ENCODE data around the gene NUCB1.
A peak's percentile ranks its signal among the peaks of the same experiment; 100 is the strongest.

DNA sequence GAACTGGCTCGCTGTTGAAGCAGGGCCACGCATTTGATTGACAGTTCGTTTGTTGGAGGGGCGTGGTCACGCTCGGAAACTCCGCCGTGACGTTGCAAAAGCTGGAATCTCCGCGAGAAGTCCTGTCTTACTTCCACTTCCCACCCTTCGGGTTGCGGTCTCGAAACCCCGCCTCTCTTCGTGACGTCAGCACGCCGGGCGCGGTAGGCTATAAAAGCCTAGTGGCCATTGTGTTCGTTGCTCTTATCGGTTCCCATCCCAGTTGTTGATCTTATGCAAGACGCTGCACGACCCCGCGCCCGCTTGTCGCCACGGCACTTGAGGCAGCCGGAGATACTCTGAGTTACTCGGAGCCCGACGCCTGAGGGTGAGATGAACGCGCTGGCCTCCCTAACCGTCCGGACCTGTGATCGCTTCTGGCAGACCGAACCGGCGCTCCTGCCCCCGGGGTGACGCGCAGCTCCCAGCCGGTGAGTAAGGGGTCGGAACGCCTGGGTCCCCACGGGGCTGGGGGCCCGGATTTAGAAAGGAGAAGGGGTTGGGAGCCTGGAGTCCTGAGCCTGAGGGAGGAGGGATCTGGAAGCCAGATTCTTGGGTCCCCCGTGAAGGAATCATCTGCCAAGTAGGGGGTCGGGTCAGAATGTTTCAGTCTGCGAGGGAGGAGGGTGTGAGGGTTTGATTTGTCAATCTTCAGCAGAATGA, 27.8 kb upstream of the NUCB1 start, which contains the start of gene PPP1R15A:
- TF ChIP-seq EZH2 (IDR thresholded peaks at IDR 0.05; ENCODE audit: borderline replicate concordance, low read depth, low read length, severe bottlenecking) (no peak), POLR2AphosphoS5 (IDR thresholded peaks at IDR 0.05; ENCODE audit: insufficient read depth, low read depth, low read length) (peak; percentile 100)

Measured in endothelial cell of umbilical vein (primary cell).